GM15510 (cell line): ENCODE results near the gene MVB12A.

Experiments used
- POLR2A ChIP-seq: IDR thresholded peaks from 3 replicates; pipeline ENCODE4 v1.6.1; 2011; ENCODE audit warnings: borderline replicate concordance; ENCODE audit not compliant: insufficient read length; ENCODE audit errors: extremely low read depth

The MVB12A gene

DNA sequence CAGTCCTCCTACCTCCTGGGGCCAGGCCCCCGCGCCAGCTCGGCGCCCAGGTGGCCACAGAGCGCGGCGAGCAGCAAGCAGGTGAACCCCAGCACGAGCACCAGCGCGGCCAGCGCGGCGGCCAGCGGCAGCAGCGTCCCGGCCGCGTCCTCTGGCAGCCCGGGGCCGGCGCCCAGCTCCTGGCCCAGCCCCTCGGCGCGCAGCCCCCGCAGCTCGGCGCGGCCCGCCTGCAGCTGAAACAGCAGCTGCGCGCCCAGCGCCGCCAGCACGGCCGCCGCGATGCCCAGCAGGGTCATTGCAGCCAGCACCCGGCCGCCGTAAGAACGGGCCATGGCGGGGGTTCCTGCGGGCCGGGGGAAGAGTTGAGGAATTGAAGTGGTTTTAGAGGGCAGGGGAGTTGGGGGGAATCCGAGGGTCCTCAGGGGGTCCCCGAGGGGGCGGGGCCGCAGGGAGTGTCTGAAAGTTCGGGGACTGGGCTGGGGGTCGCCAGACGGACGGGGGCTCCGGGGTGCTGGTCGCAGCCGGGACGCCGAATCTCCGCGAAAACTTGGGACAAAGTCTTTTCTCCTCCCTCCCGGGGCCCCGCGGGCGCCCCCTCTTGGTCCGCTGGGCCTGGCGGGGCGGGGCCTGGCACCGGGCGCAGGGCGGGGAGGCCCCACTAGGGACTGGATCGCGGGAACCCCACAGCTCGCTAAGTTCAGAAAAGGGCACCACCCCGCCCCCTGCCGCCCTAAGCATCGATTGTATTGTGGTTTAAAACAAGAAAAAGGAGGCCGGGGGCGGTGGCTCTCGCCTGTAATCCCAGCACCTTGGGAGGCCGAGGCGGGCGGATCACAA lies 28.5 kb downstream of the MVB12A start, which contains the start of gene TMEM221:
TMEM221 (minus strand) TSS at position 538 of the 837 bp plus-strand sequence; CDS start at position 332, 206 bp downstream.
- TF ChIP-seq POLR2A: no peak

DNA sequence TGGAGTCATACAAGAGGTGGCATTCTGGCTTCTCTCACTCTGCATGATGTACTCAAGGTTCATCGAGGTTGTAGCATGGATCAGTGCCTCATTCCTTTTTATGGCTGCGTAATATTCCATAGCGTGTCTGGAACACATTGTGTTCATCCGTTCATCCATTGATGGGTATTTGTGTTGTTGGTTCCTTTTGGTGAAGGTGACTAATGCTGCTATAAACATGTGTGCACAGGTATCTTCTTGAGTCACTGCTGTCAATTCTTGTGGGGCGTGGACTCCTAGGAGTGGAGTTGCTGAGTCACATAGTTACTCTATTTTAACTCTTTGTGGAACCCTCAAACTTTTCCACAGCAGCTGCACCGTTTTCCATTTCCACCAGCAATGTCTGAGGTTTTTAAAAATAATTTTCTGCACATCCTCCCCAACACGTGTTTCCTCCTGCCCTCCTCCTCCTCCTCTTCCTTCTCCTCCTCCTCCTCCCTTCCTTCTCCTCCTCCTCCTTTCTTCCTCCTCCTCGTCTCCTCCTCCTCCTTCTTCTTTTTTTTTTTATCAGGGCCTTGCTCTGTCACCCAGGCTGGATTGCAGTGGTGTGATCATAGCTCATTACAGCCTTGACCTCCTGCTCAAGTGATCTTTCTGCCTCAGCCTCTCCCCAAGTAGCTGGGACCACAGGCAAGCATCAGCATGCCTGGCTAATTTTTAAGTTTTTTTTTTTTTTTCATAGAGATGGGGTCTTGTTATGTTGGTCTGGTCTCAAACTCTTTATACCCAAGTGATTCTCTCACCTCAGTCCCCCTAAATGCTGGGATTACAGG lies 30.6 kb downstream of the MVB12A start:
- TF ChIP-seq POLR2A: no peak

DNA sequence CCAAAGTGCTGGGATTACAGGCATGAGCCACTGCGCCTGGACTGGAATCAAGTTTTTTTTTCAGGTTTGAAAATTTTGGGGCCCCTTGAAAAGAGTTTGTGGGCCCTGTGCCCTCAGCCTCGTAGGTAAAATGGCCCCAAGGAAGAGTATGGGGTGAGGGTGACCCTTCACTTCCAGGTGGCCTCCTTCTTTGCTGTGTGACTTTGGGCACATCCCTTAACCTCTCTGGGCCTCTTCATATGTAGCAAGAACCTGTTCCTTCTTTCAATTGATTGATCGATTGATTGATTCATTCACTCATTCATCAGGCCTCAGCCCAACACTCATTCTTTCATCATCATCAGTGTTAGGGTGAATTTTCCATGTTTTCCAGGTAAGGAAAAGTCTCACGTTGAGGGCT lies 32.0 kb downstream of the MVB12A start:
- no peak for TF ChIP-seq POLR2A

DNA sequence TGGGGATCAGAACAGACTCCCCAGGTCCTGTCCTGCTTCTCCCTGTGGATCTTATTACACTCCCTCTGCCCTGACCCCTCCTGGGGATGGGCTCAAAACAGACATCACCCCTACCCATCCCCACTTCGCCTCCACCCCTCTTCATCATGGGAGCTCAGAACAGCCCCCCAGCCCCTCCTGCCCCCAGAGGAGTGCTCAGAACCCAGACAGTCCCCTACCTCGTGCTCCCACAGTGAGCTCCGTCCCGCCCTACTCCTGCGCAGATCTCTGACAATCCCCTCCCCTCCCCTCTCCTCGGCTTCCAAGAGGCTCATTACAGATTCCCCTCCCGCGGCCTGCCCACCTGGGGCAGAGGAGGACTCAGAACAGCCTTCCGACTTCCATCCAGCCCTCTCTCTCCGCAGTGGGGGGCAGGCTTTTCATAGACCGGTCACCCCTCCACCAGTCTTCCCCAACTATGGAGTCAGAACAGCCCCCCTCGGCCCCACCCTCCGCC lies 34.8 kb downstream of the MVB12A start:
- TF ChIP-seq POLR2A: no peak

DNA sequence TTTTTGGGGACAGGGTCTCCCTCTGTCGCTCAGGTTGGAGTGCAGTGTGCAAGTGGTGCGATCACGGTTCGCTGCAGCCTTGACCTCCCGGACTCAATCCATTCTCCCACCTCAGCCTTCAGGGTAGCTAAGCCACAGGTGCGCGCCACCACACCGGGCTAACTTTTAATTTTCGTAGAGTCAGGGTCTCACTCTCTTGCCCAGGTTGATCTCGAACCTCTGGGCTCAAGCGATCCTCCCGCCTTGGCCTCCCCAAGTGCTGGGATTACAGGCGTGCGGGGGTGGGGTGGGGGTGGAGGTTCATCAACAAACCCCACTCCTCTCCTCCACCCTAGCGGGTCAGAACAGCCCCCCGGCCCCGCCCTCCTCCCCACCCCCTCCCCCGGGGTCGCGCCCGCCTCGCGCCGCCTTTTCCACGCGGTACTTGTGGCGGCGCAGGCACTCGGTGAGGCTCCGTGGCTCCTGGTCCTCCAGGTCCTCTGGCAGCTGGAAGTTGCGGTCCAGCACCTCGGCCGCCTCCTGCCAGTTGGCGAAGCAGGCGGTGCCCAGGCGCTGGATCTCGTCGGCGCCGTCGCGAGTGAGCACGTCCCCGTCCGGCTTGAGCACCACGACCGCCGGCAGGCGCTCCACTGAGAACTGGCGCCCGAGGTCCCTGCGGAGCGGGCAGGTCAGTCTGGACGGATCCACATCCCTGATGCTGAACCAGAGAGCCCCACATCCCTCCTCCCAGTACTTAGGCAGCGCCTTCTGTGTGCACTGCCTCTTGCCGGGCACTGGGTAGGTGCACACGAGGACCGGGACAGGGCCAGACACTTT lies 35.7 kb downstream of the MVB12A start:
- no peak for TF ChIP-seq POLR2A

DNA sequence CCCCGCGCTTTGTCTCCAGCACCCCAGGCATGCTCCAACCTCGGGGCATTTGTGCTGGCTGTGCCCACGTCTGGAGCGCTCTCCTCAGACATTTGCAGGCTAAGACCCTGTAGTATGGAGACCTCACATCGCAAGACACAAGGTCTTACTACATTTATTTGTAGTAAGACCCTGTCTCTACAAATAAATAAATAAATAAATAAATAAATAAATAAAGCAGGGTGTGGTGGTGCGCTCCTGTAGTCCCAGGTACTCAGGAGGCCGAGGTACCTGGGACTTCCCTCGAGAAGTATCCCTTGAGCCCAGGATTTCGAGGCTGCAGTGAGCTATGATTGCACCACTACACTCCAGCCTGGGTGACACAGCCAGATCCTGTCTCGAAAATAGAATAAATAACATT lies 36.3 kb downstream of the MVB12A start:
- no peak for TF ChIP-seq POLR2A

DNA sequence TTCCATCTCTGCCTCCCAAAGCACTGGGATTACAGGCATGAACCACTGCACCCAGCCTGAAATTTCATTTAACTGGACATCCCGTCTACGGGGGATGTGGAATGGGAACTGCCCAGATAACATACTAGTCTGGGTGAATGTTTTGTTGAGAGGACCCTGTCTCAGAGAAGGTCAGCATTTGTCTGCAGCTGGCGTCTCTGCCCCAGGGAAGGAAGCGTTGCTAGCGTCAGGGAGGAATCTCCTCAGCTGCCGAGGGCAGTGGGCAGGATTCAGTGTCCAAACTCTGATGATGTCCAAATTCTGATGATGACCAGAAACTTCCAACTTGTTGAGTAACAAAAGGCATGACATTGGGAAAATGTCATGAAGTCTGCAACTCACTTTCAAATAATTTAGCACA lies 37.8 kb downstream of the MVB12A start:
- no peak for TF ChIP-seq POLR2A

DNA sequence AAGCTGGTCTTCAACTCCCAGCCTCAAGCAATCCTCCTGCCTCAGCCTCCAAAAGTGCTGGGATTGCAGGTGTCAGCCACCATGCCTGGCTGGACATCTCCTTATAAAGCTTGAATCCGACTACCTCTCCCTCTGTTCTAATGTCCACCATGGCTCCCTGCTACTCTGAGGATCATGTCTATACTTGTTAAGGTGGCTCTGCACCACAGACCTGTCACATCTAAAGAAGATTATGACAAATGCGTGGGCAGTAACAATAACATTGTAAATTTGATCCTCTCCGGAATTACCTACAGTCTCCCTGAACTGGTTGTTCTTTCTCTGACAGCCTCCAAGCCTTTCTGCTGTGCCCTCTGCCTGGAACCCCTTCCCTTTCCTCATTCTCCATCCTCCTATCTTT lies 39.1 kb downstream of the MVB12A start:
- no peak for TF ChIP-seq POLR2A

DNA sequence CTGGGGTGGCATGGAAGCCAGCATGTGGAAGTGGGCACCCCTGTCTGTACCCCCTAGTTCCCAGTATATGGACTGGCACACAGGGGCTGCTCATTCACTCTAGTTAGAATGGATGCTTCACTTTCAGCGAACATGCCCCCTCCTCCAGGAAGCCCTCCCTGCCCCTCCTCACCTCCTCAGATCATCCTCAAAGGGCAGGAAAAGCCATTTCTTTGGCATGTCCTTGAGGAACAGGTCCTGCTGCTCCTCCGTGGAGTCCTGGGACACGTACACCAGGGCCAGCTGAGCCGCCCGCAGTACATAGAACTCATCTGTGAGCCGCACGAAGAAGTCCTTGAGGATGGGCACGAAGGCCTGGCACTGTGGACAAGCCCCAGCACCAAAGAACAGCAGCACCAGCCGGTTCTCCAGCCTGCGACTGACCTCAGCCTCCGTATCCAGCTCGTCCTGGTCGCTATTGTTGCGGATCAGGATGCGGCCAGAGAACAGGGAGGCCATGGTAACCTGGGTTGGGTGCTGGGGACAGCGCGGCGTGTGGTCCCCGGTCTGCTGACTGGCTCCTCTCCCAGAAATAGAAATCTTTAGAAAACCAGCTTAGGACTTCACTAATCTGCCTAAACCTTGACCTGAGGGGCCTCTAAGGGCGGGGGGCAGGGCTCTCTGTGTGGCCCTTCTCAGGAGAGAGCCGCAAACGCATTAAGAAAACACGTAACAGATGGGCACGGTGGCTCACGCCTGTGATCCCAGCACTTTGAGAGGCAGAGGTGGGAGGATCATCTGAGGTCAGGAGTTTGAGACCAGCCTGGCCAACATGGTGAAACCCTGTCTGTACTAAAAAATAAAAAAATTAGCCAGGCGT lies 40.8 kb downstream of the MVB12A start, which contains the start of gene NXNL1:
NXNL1 (minus strand) TSS at position 555 of the 859 bp plus-strand sequence; CDS start at position 498, 57 bp downstream.
- no peak for TF ChIP-seq POLR2A

DNA sequence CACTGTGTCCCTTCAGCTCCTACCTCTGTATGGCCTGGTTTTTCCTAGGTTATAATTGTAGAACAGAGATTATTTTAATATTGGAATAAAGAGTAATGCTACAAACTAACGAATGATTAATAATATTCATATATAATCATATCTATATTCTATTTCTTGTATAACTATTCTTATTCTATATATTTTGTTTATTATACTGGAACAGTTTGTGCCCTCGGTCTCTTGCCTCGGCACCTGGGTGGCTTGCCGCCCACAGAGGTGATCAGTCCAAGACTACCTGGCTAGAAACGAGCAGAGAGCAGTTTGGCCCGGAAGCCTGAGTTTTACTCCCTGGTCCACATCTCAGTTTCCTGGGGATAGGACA lies 46.6 kb downstream of the MVB12A start:
- TF ChIP-seq POLR2A: no peak

DNA sequence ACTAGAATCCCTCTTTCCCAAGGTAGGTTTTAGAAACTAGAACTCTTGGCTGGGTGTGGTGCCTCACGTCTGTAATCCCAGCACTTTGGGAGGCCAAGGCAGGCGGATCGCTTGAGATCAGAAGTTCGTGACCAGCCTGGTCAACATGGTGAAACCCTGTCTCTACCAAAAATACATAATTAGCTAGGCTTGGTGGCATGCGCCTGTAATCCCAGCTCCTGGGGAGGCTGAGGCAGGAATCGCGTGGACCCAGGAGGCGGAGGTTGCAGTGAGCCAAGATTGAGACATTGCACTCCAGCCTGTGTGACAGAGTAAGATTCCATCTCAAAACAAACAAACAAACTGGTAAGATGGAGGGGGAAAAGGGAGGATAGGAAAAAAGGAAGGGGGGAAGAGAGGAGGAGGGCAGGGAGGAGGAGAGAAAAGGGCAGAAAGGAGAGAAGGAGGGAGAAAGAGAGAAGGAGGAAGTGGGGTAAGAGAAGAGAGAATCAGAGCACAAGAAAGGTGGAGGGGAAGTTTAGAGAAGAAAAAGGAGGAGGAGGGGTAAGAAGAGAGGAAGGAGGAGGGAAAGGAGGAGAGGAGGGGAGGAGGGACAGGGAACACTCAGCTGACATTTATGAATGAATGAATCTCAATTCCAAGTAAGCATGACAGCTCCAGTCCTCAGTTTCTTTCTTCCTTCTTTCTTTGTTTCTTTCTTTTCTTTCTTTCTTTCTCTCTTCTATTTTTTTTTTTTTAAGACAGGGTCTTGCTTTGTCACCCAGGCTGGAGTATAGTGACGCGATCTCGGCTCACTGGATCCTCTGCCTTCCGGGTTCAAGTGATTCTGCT lies 47.8 kb downstream of the MVB12A start:
- TF ChIP-seq POLR2A: no peak

DNA sequence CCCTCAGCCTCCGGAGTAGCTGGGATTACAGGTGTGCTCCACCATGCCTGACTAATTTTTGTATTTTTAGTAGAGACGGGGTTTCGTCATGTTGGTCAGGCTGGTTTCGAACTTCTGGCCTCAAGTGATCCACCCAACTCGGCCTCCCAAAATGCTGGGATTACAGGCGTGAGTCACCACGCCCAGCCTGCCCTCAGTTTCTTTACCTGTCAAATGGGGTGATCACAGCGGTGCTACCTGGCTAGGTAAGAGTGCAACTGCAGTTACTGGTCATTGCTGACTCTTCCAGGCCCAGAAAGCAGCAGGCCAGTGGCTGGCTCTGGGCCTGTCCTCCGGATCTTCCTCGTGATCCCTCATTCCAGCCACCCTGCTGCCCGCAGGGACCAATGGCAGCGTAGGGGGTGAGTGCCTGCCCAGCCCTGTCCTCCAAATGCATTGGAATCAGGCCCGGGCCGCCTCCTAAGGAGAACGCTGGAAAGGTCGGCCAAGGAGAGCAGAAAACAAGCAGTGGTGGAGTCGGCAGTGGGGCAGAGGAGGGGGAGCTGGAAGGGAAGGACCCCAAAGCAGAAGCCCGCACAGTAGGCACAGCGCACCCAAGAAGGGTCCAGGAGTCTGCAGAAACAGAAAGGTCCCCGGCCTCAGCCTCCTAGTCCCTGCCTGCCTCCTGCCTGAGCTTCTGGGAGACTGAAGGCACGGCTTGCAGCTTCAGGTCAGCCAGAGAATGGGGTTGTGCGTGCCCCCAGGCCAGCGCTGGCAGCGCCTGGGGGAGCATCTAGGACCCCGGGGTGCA lies 48.6 kb downstream of the MVB12A start:
- TF ChIP-seq POLR2A: no peak

DNA sequence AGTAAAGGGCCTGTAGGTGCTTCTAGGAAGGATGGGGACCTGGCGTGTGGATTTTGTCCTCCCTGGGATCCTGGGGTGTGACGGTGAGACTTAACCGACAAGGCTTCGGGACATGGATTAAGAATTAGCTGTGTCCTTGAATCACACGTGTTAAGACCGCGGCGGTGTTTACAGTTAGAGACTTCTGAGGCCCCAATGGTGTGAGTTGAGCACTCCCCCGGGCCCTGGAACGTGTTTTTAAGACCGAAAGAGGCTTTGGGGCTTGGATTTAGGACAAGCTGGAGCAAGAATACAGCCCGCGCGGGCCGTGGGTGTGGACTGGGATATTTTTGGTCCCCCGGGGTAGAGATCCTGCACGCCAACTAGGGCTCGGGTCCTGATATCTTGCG lies 49.2 kb downstream of the MVB12A start:
- no peak for TF ChIP-seq POLR2A
